Measurements from ENCODE around the gene RAB40A. TPM values are rescaled to one million over a fixed set of nuclear protein-coding genes. Genes with fewer than 3 reads are reported as not detected.

RAB40A gene
- total RNA-seq, 4 donors from 2014 or later, result 1.3 to 8.9 (median 4.6) TPM

- ATAC-seq, result no peak
- no peaks in the 10 kb centered on the region for H3K4me1 ChIP-seq
- TF ChIP-seq POLR2AphosphoS5 (IDR thresholded peaks at IDR 0.05), result no peak
- TF ChIP-seq POLR2A (IDR thresholded peaks at IDR 0.05), result no peak
- TF ChIP-seq CTCF (IDR thresholded peaks at IDR 0.05), result no peak
- no peak for TF ChIP-seq EP300 (IDR thresholded peaks at IDR 0.05)
- no peaks in the 10 kb centered on the region for H3K36me3 ChIP-seq
- H3K27me3 ChIP-seq, result no peaks in the 10 kb centered on the region
- H3K4me3 ChIP-seq, result no peak overlapping the region
- no peaks in the 10 kb centered on the region for H3K9me3 ChIP-seq
- 44 to 47% methylated on average over 1 to 2 of the region's 2 CpGs for WGBS, 2 donors (ENCODE audit: low coverage in 1 of 2)
- no peak overlapping the region for H3K27ac ChIP-seq
These were observed 37.8 kb upstream of the RAB40A start for GRCh38 chrX:103556963-103557612.

DNA sequence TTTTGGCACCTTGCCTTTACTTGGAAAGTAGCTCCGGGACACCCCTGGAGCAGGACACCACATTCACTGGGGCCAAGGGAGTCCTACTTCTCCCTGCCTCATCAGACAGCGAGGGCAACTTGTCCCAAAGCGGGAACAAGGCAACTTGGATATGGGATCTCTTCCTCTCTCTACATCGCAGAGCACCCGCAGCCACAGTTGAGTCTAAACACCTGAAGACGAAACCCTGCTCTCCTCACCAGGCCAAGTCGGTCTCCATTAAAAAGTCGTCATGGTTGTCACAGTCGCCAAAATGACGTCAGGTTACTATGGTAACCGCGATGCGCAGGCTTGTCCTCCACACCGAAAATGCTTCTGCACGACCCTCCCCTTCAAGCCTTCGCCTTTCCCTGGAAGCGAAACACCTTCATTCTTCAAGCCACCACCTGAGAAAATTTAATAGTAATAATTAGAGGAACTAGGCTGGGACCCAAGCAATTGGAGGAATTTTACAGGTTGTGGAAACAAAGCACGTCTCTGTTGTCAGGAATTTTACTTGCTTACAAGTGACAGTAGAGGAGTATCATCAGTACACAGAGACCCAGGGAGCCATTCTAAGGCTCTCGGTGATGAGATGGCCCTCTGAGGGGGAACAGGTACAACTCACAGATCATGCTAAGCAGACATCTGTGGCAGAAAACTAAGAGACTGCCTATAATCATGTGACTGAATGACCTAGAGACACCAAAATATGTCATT, 35.6 kb upstream of the RAB40A start:
- peak overlapping the region; percentile 36 to 42 for H3K4me3 ChIP-seq
- no peaks in the 10 kb centered on the region for H3K4me1 ChIP-seq
- no peaks in the 10 kb centered on the region for H3K9me3 ChIP-seq
- no peak overlapping the region for H3K27ac ChIP-seq
- ATAC-seq, result no peak
- WGBS, 2 donors (ENCODE audit: low coverage in 1 of 2), result 10 to 22% methylated on average over 2 to 8 of the region's 19 CpGs
- TF ChIP-seq POLR2A (IDR thresholded peaks at IDR 0.05) (no peak), POLR2AphosphoS5 (IDR thresholded peaks at IDR 0.05) (no peak), EP300 (IDR thresholded peaks at IDR 0.05) (no peak), CTCF (IDR thresholded peaks at IDR 0.05) (no peak)
- H3K27me3 ChIP-seq, result no peaks in the 10 kb centered on the region
- H3K36me3 ChIP-seq, result no peaks in the 10 kb centered on the region

DNA sequence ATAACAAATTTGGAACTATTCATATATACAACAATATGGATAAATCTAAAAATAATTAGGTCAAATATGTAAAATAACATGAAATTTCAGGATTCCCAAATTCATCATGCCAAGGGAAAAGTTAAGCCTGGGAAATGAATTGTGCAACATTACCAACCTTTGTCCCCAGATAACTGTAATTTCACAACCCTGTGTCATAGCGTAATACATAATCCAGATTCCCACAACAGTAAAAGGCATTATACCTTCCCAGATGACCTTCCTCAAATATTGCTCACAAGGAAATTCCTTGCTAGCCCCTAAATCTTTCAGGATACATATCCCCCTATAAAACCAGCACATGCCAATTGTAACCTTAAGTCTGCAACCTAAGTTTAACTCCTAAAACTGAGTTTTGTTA, 32.9 kb upstream of the RAB40A start:
- H3K36me3 ChIP-seq, result no peaks in the 10 kb centered on the region
- no peaks in the 10 kb centered on the region for H3K4me1 ChIP-seq
- no peaks in the 10 kb centered on the region for H3K27me3 ChIP-seq
- ATAC-seq, result no peak
- 100% methylated on average over 1 of the region's 1 CpG for WGBS, 2 donors (ENCODE audit: low coverage in 1 of 2)
- H3K9me3 ChIP-seq, result no peaks in the 10 kb centered on the region
- TF ChIP-seq CTCF (IDR thresholded peaks at IDR 0.05), result no peak
- TF ChIP-seq POLR2AphosphoS5 (IDR thresholded peaks at IDR 0.05), result peak; percentile 59
- no peak overlapping the region for H3K27ac ChIP-seq
- no peak overlapping the region for H3K4me3 ChIP-seq

- no peak overlapping the region for H3K27ac ChIP-seq
- ATAC-seq, result no peak
These were observed 31.2 kb upstream of the RAB40A start for GRCh38 chrX:103550415-103551051.

More at GRCh38 chrX:103550415-103551051, 31.2 kb upstream of the RAB40A start:
- H3K36me3 ChIP-seq, result no peaks in the 10 kb centered on the region
- H3K9me3 ChIP-seq, result no peaks in the 10 kb centered on the region
- no peak overlapping the region for H3K4me3 ChIP-seq
- WGBS, 2 donors (ENCODE audit: low coverage in 1 of 2), result 18 to 50% methylated on average over 2 of the region's 3 CpGs
- H3K27me3 ChIP-seq, result no peaks in the 10 kb centered on the region
- TF ChIP-seq CTCF (IDR thresholded peaks at IDR 0.05) (no peak), EP300 (IDR thresholded peaks at IDR 0.05) (no peak), POLR2A (IDR thresholded peaks at IDR 0.05) (no peak), POLR2AphosphoS5 (IDR thresholded peaks at IDR 0.05) (no peak)
- H3K4me1 ChIP-seq, result no peaks in the 10 kb centered on the region

Data from gastroesophageal sphincter (tissue), 4 donors.